ENCODE measurements around the gene TACR1. TPM values are rescaled to one million over a fixed set of nuclear protein-coding genes. Genes with fewer than 3 reads are reported as not detected.

Gene TACR1
- total RNA-seq, 4 donors from 2014 or later: 1.1 to 5.6 TPM; not detected in 2

DNA sequence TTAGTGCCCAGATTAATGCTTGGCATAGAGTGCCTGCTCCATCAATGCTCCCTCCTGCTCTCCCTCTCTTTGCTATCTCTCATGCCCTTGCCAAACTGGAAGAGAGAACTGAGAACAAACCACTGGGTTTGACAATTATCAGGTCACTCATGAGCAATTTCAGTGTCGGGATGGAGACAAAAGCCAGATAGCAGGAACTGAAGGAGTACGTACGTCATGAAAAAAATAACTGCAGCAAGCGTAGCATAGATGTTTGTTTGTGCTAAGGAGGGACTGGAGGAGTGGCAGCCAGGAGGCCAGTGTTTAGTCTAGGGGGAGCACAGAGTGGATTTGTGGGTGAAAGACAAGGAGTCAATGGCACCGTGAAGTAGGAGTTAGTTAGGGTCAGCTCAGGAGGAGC lies 127.6 kb downstream of the TACR1 start:
- Histone ChIP-seq H3K36me3 (no peaks in the 10 kb centered on the region), H3K4me3 (no peak overlapping the region), H3K4me1 (no peaks in the 10 kb centered on the region), H3K27me3 (no peaks in the 10 kb centered on the region), H3K9me3 (no peaks in the 10 kb centered on the region), H3K27ac (no peak overlapping the region)
- no peak for DNase-seq
- TF ChIP-seq, protein P1, sequence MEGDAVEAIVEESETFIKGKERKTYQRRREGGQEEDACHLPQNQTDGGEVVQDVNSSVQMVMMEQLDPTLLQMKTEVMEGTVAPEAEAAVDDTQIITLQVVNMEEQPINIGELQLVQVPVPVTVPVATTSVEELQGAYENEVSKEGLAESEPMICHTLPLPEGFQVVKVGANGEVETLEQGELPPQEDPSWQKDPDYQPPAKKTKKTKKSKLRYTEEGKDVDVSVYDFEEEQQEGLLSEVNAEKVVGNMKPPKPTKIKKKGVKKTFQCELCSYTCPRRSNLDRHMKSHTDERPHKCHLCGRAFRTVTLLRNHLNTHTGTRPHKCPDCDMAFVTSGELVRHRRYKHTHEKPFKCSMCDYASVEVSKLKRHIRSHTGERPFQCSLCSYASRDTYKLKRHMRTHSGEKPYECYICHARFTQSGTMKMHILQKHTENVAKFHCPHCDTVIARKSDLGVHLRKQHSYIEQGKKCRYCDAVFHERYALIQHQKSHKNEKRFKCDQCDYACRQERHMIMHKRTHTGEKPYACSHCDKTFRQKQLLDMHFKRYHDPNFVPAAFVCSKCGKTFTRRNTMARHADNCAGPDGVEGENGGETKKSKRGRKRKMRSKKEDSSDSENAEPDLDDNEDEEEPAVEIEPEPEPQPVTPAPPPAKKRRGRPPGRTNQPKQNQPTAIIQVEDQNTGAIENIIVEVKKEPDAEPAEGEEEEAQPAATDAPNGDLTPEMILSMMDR (IDR thresholded peaks at IDR 0.05): no peak
- no peak for TF ChIP-seq POLR2A (IDR thresholded peaks at IDR 0.05)

DNA sequence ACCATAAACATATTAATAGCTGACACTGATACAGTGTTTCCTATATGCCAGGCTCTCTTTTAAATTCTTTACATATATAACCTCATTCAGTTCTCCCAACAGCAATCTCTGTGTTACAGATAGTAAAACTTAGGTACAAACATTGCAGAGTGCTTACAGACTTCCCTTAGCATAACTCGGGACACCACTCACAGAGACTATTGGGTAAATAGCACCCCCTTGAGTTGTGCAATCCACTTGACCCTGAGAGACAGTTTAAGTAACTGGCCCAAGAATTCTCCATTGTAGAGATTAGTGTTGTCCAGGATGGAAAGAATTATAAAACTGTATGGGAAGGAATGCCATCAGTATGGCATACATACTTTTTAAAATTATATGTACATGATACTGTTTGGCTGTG lies 130.8 kb downstream of the TACR1 start:
- H3K27me3 ChIP-seq: no peaks in the 10 kb centered on the region
- H3K4me3 ChIP-seq: no peak overlapping the region
- no peak for DNase-seq
- no peaks in the 10 kb centered on the region for H3K9me3 ChIP-seq
- no peak overlapping the region for H3K27ac ChIP-seq
- H3K4me1 ChIP-seq: no peaks in the 10 kb centered on the region
- TF ChIP-seq, protein P1 (IDR thresholded peaks at IDR 0.05): no peak
- TF ChIP-seq POLR2A (IDR thresholded peaks at IDR 0.05): no peak
- H3K36me3 ChIP-seq: no peaks in the 10 kb centered on the region

DNA sequence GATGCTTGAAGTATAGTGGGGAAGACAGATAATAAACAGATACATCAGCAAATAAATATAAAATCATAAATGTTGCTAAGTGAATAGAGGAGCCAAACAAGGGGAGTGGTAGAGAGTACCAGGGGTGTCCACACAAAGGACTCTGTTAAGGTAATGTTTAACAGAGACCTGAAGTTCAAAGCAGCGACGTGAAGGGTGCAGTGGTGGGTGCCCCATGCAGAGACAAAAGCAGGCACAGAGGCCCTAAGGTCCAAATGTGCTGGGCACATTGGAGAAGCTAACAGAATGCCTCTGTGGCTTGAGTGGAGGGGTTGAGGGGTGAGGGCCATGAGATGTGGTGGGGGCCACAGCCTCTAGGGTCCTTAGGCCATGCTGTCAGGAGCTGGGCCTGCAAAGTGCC lies 131.8 kb downstream of the TACR1 start:
- TF ChIP-seq POLR2A (IDR thresholded peaks at IDR 0.05): no peak
- TF ChIP-seq, protein P1 (IDR thresholded peaks at IDR 0.05): no peak
- no peak for DNase-seq

DNA sequence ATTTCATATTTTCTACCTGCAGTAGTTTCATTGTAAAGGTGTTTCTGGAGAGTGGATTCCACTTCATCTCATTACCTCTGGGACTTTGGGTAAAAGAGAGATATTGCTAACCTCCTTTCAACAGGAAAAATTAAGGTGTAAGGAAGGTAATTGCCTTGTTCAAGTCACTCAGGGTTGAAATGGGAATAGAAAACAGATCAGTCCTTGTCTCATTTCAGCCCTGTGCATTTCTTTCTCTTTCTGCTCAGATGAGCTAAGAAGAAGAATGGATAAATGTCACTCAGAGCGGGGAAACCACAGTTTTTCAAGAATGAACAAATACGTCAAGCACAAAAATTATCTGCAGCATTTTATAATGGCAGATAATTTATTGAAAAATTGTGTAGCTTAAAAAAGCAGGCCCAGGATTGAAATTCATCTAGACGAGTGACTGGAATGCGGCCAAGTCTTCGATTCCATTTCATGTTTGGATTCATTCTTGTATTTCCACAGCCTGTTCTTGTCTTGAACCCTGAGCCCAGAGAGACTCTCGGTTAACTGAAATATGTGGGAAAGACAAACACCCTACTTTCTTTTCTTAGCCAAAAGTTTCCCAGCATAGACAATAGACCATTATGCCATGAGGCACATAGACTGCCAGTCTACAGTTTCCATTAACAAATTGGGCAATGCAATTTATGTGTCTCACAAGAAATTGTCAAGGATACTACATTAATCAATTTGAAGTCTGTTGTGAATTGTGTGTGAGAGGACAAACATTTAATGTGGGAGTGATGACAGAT lies 133.0 kb downstream of the TACR1 start:
- H3K27me3 ChIP-seq: no peaks in the 10 kb centered on the region

More for the DNA sequence above, 131.8 kb downstream of the TACR1 start:
- Histone ChIP-seq H3K4me3 (no peak overlapping the region), H3K36me3 (no peaks in the 10 kb centered on the region), H3K9me3 (no peaks in the 10 kb centered on the region), H3K27ac (no peak overlapping the region), H3K4me1 (no peaks in the 10 kb centered on the region), H3K27me3 (no peaks in the 10 kb centered on the region)

DNA sequence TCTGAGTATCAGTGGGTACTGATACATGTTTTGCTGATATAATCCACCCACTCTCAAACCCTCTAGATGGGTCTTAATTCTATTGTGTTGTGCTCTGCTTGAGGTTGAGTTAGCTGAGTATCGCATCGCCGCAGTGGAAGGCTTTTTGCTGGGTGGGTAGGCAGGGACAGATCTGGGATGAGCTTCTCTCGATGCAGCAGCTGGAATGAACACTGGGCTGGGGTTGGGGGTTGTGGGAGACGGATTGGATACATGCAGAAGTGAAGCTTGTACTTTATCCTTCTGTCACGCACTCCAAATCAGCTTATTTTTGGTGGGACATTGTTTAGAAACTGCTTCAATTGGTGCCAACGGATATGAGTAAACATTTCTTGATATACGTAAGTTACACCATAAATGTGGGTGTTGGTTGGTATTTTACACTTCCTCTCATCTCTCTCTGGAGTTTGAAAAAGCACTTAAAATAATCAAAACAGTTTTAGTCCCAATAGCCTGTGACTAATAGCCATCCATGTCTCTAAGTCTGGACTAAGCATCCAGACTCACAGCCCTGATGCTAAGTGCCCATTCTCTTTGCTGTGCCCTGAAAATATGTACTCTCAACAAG lies 133.8 kb downstream of the TACR1 start:
- no peak overlapping the region for H3K27ac ChIP-seq
- H3K4me1 ChIP-seq: no peaks in the 10 kb centered on the region
- TF ChIP-seq POLR2A (IDR thresholded peaks at IDR 0.05): no peak
- TF ChIP-seq, protein P1 (IDR thresholded peaks at IDR 0.05): no peak
- no peaks in the 10 kb centered on the region for H3K27me3 ChIP-seq
- H3K36me3 ChIP-seq: no peaks in the 10 kb centered on the region
- H3K4me3 ChIP-seq: no peak overlapping the region
- no peak for DNase-seq
- no peaks in the 10 kb centered on the region for H3K9me3 ChIP-seq

More for the DNA sequence above, 133.0 kb downstream of the TACR1 start:
- H3K9me3 ChIP-seq: no peaks in the 10 kb centered on the region
- TF ChIP-seq POLR2A (IDR thresholded peaks at IDR 0.05): no peak
- TF ChIP-seq, protein P1 (IDR thresholded peaks at IDR 0.05): no peak
- H3K4me3 ChIP-seq: no peak overlapping the region
- no peaks in the 10 kb centered on the region for H3K36me3 ChIP-seq
- no peak for DNase-seq
- no peaks in the 10 kb centered on the region for H3K4me1 ChIP-seq
- no peak overlapping the region for H3K27ac ChIP-seq

Measured in Peyer's patch (tissue), 4 donors.